ENCODE data around the gene ST6GALNAC4. TPM values are rescaled to one million over a fixed set of nuclear protein-coding genes. Genes with fewer than 3 reads are reported as not detected.
A peak's percentile ranks its signal among the peaks of the same experiment; 100 is the strongest.

ST6GALNAC4 gene
- total and polyA plus RNA-seq, 9 of the 15 experiments (the other 6 are each of a cell fraction or from before 2014, with no cell fraction given) = 2.6 to 43.1 (median 15.4) TPM

GRCh38 chr9:127938298-127938690 lies 21.5 kb upstream of the ST6GALNAC4 start (continued):
- TF ChIP-seq FOXP1 (CRISPR knock-in tag; IDR thresholded peaks at IDR 0.05) = 0 out of 2 replicates have a peak, but pooled peaks have one; percentile 35

- Histone ChIP-seq H3K36me3 (ENCODE audit: control insufficient read depth, insufficient read depth, low read length) (peaks cover 33% of the 10 kb centered on the region; the same call in 2 of the 3 replicates), H3K27me3 (ENCODE audit: control insufficient read depth in 2 of 2, insufficient read depth in 2 of 2, low read length in 2 of 2) (no peaks in the 10 kb centered on the region), H4K20me1 (replicated peaks; ENCODE audit: control insufficient read depth, insufficient read depth, low read length) (peaks cover 18% of the 10 kb centered on the region; the same call in 1 of the 2 replicates), H3K27ac (ENCODE audit: extremely low read depth, low read depth, low read length) (peak within 1 kb of the TSS; percentile 88), H3K9me1 (ENCODE audit: control insufficient read depth, insufficient read depth, low read length) (peaks cover 3% of the 10 kb centered on the region), H3K9me3 (replicated peaks; ENCODE audit: control insufficient read depth, insufficient read depth, low read depth, low read length) (no peaks in the 10 kb centered on the region), H3K4me3 (peak within 1 kb of the TSS; percentile 70), H2AFZ (ENCODE audit: low read depth, low read length) (peak within 1 kb of the TSS; percentile 93), H3K4me2 (ENCODE audit: insufficient read depth, low read length) (peak within 1 kb of the TSS; percentile 97), H3K79me2 (ENCODE audit: control insufficient read depth, insufficient read depth, low read length) (peaks cover 45% of the 10 kb centered on the region), H3K9ac (ENCODE audit: insufficient read depth in 1 of 2, low read depth in 2 of 2, low read length in 2 of 2) (peak within 1 kb of the TSS; percentile 89 to 96), H3K4me1 (replicated peaks in 1 of 2; ENCODE audit: control insufficient read depth in 2 of 2, insufficient read depth in 2 of 2, low read length in 2 of 2) (peaks cover 68 to 87% of the 10 kb centered on the region in 2 experiments)
- FAIRE-seq (peak; percentile 93), ATAC-seq (peak; percentile 88), DNase-seq (ENCODE audit: extremely low read depth in 1 of 4, low spot score in 3 of 4) (peak; percentile 90 to 96 (median 90))
- ChIA-PET CTCF (ENCODE audit: low intra/inter-chr PET ratio) (interaction anchor here (0.6 kb wide), 2 partner anchors 102 to 181 kb away, joined by 3 to 4 read pairs; no protein-coding TSS in a partner anchor), POLR2A (interaction anchor here (0.6 to 1.0 kb wide), 3 partner anchors 43 to 157 kb away, joined by 3 to 6 read pairs (median 3); no protein-coding TSS in a partner anchor)
- intact Hi-C loops (cut with micrococcal nuclease) = no loop called here
- BruUV-seq (replicated peaks) = TSS peak; percentile 83
- 2% methylated on average over 58 of the region's 60 CpGs for WGBS (ENCODE audit: insufficient coverage, low coverage, missing lambda C conversion rate)
- in situ Hi-C loops (cut with MboI) = loop anchor here (5.0 kb wide), 2 partner anchors 95 to 180 kb away; no protein-coding TSS in a partner anchor
- TF ChIP-seq PHTF2 (CRISPR knock-in tag; IDR thresholded peaks at IDR 0.05) (no peak), SMC3 (conservative IDR thresholded peaks at IDR 0.05; ENCODE audit: insufficient read depth, low read depth, low read length) (0 out of 2 replicates have a peak, but pooled peaks have one; percentile 6), HMGXB4 (CRISPR knock-in tag; IDR thresholded peaks at IDR 0.05) (0 out of 2 replicates have a peak, but pooled peaks have one; percentile 45), ZNF592 (IDR thresholded peaks at IDR 0.05) (no peak), KDM5B (IDR thresholded peaks at IDR 0.05; ENCODE audit: insufficient replicate concordance, low read depth, low read length) (peak; percentile 76), FOXP1 (CRISPR knock-in tag; IDR thresholded peaks at IDR 0.05) (peak; percentile 68; the same call in 1 of the 2 replicates), E2F4 (CRISPR knock-in tag; IDR thresholded peaks at IDR 0.05; ENCODE audit: low read depth) (0 out of 2 replicates have a peak, but pooled peaks have one; percentile 42)
These were observed 20.8 kb upstream of the ST6GALNAC4 start, which contains the start of gene DPM2 for GRCh38 chr9:127937388-127938297. Gene DPM2 (minus strand): TSS chr9:127937854. CDS start chr9:127937820, 34 bp downstream.
